Right ventricle myocardium inferior (tissue), 1 donor: ENCODE results near the gene AKT1. TPM values are rescaled to one million over a fixed set of nuclear protein-coding genes. Genes with fewer than 3 reads are reported as not detected.
"Not testable (repeated sequence)": the region's sequence is repeated elsewhere in the genome, so short reads cannot be mapped to it uniquely, and the experiment has no call there.

Experiments
- ATAC-seq: fragments of 200-7000 bp; cut with Tn5 transposase; one replicate; pipeline ENCODE4 v1.9.1; 2020; ENCODE audit warnings: mild to moderate bottlenecking, moderate library complexity
- DNase-seq: peaks from one replicate; pipeline ENCODE4 v3.0.0; 2021; ENCODE audit errors: missing footprints
- intact Hi-C: fragments of 100-400 bp; cut with DNase I; formaldehyde crosslinking; loops from one replicate; pipeline ENCODE4 v1.11.0; 2022
- total RNA-seq: library from RNA; stranded (reverse); fragmentation: NEBNext Ultra II Directional; extraction: Animal tissue kit (Norgen Biotek cat#: 25700); gene quantifications from one replicate; pipeline ENCODE4 v1.2.1, GENCODE V29; 2021
- donor health status: DM: no; HTN: yes; CAD: no; lungs with severe emphysema.

AKT1 gene
- total RNA-seq, 1 donor from 2014 or later = 134 TPM

DNA sequence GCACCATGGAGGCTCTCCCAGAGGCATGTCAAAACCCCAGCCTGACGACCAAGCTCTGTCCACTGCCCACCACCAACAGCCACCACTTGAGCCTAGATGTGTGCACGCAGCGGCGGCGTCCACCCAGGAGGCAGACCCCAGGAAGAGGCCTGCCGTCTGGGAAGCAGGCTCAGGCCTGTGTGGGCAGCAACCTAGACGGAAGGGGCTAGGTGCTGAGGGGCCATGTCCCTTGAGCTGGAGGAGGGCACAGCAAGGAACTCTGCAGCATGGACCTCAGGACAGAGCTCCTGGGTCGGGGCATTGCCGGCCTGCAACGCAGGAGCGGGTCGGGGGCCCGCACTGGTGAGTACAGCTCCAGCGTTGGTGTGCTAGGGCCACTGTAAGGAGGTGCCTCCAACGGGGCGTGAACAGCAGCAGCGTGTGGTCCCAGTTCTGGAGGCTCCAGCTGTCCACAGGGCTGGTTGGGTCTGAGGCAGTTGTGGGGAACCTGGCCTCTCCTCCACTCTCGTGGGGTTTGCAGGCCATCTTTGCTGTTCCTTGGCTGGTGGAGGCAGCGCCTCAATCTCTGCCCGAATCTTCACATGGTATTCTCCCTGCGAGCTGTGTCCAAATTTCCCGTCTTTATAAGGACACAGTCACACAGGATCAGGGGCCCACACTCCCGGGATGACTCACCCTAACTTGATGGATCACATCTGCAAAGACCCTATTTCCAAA is 25.8 kb upstream of the AKT1 start:
- intact Hi-C loops = no loop called here
- DNase-seq (no peak), ATAC-seq (no peak)

DNA sequence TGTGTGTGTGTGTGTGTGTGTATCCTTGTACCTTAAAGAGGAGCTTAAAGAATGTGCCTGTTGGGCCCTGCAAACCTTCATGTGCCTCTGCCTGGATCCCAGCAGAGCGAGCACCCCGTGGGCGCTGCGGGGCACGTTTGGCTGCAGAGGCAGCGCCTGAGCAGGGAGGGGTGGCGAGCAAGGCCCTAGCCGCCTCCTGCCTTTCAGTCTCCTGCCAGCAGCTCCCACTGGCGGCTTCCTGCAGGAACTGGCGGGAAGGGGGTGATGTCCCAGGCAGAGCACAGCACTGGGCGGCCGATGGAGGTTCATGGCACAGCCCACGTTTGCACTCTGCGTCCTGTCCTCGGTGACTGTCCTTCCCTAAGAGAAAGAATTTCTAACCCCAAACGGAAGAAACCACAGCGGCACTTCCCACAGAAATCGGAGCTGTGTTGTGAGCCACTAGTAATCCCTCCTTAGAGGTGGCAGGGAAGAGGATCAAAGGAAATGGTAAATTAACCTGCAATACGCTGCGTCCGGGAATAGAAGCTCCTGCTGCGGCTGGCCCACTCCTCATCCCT is 25.2 kb upstream of the AKT1 start:
- intact Hi-C loops = no loop called here
- no peak for ATAC-seq

DNA sequence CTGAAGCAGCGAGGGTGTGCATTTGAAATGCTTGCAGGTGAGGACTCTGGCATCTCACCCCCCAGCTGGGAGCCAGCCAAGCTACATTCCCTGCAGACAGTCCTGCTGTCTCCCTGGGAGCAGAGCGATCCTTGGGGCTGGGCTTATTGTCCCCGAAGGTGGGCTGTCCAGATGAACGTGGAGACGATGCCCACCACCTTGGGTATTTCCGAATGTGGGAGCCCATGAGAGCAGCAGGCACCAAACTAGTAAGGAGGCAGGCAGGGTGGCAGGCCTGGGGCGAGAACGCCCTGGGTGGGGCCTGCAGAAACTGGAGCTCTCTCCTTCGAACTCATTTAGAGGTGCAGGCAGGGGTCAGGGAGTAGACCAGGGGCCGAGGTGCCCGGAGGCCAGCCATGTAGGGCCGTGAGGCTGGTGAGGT is 23.8 kb upstream of the AKT1 start:
- DNase-seq (no peak), ATAC-seq (no peak)
- intact Hi-C loops = no loop called here

More for the DNA sequence above, 25.2 kb upstream of the AKT1 start:
- DNase-seq = no peak

DNA sequence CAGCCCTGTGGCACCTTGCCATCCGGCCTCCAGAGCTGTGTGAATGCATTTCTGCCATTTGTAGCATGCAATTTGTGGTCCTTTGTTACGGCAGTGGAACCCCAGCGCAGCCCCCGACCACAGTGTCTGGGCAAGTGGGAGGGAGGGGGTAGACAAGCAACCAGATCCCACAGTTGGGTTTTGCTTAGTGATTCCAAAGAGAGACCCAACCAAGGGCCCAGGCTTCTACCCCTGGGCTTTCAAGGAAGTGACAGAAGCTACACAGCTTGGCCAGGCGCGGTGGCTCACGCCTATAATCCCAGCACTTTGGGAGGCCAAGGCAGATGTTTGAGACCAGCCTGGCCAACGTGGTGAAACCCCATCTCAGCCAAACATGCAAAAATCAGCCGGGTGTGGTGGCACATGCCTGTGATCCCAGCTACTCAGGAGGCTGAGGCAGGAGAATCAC is 23.2 kb upstream of the AKT1 start:
- DNase-seq = no peak
- intact Hi-C loops = no loop called here
- ATAC-seq = no peak

DNA sequence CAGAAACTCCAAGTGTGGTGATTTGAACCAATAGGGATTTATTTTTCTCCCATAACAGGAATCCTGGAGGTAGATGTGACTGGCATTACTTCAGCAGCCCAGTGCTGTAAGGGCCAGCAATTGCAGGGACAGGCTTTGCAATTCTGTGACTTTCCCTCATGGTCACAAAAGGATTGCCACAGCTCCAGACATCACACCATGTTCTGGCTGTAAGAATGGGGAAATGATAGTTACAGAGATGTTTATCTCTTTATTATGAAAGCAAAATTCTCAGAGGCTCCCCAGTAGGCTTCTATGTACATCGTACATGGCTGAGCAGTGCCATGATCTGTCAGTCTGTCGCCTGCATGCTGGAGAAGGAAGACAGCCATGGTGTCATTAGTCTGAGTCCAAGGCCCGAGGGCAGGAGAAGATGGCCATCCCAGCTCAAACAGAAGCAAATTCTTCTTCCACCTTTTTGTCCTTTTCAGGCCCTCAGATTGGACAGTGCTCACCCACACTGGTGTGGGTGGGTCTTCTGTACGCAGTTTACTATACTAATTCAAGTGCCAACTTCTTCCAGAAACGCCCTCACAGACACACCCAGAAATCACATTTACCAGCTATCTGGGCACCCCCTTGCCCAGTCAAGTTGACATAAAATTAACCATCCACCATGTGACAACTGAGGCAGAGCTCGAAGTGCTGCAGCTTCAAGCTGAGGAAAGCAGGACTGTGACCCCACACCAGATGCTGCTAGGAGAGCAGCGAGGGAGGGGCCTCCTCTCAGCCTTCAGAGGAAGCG is 22.6 kb upstream of the AKT1 start:
- ATAC-seq (no peak), DNase-seq (no peak)
- intact Hi-C loops = no loop called here

DNA sequence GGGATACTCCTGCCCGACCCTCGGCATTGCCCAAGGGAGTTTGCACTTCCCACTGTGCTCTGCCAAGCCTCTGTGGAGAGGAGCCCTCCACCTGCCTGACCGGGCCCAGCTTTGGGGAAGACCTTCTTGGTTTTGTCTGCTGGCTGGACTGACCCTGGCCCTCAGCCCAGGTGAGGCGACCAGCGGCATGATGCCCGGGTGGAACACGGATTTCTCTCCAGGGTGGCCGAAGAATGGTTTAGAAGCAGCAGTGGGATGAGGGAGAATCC is 21.0 kb upstream of the AKT1 start:
- intact Hi-C loops = no loop called here
- no peak for DNase-seq
- no peak for ATAC-seq

DNA sequence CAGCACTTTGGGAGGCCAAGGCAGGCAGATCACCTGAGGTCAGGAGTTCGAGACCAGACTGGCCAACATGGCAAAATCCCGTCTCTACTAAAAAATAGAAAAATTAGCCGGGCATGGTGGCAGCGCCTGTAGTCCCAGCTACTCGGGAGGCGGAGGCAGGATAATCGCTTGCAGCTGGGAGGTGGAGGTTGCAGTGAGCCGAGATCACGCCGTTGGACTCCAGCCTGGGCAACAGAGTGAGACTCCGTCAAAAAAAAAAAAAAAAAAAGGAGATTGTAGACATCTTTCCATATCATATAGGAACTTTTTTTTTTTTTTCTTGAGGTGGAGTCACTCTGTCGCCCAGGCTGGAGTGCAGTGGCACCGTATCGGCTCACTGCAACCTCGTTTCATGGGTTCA is 19.2 kb upstream of the AKT1 start:
- DNase-seq, ATAC-seq, intact Hi-C loops: not testable (repeated sequence)

DNA sequence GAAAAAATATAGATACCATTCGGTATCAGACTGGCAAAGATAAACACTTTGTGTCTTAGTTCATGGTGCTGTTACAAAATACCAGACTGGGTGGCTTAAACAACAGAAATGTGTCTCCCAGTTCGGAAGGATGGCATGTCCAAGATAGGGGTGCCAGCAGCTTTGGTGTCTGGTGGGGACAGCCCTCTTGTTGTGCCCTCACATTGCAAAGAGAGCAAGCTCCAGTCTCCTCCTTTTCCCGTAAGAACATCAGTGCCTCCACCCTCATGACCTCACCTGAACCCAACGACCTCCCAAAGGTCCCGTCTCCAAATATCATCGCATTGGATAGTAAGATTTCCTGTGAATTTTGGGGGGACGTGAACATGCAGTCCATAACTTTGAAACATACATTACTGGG is 17.7 kb upstream of the AKT1 start:
- DNase-seq (no peak), ATAC-seq (no peak)
- intact Hi-C loops = no loop called here

DNA sequence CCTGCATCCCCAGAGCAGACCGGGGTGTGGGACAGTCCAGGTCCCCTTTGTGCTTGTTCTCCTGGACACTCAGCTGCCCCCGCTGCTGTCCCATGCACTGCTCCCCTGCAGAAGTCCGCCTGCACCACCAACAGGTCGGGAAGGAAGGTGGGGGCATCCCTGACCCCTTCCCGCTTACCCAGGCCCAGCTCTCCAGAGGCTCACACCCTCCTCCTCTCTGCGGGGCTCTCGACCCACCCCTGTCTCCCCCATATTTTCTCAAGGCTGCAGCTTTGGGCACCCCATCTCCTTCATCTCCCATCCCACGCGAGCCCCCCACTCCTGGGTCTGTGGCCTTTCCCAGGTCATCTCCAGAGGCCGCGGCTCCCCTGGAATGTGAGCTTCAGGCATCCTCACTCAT is 14.8 kb upstream of the AKT1 start:
- intact Hi-C loops = no loop called here
- no peak for ATAC-seq
- no peak for DNase-seq

DNA sequence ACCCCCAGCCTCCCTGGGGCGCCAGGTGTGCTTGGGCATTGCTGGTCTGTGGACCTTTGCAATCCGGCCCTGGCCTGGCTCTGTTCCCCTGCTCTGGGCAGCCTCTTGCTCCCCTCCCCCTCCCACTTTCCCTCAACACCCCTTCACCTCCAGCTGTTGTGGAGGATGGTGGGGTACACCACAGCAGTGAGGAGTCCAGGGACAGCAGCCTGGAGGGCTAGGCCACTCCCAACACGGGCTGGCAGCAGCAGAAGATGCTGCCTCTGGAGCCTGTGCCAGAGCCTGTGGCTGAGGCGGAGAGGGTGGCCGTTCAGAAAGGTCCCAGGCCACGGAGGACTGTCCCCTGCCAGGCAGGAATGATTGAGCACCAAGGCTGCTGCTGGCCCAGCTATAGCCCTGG is 12.9 kb upstream of the AKT1 start:
- no peak for DNase-seq
- ATAC-seq = no peak
- intact Hi-C loops = no loop called here

DNA sequence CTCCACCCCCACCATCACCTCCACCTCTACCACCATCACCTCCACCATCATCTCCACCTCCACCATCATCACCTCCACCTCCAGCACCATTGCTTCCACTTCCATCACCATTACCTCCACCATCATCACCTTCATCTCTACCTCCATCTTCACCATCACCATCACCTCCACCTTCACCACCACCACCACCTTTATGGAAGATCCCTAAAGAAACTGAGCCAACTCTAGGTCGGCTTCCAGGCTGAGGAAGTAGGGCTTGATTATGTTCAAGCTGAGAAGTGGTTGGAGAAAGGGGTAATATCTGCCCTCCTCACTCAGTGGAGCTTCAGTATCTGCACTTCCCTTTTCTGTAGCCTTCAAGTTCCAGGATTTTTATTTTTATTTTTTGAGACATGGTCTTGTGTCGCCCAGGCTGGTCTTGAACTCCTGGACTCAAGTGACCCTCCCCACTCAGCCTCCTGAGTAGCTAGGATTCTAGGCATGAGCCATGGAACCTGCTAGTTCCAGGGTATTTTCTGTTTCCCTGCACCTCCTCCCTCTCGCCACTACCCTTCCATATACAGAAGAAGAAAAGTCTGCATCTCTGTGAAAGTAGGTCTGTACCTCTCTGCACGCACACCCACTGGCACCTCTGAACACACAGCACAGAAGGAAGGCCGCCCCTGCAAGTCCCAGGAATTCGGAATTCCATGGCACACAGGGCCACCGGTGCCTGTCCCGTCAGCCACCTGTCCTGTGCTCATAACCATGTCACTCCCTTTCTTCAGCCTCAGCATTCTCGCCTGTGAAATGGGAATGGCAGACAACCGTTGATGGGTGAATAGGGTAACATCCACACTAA is 11.3 kb upstream of the AKT1 start:
- ATAC-seq (no peak), DNase-seq (no peak)
- intact Hi-C loops = no loop called here

DNA sequence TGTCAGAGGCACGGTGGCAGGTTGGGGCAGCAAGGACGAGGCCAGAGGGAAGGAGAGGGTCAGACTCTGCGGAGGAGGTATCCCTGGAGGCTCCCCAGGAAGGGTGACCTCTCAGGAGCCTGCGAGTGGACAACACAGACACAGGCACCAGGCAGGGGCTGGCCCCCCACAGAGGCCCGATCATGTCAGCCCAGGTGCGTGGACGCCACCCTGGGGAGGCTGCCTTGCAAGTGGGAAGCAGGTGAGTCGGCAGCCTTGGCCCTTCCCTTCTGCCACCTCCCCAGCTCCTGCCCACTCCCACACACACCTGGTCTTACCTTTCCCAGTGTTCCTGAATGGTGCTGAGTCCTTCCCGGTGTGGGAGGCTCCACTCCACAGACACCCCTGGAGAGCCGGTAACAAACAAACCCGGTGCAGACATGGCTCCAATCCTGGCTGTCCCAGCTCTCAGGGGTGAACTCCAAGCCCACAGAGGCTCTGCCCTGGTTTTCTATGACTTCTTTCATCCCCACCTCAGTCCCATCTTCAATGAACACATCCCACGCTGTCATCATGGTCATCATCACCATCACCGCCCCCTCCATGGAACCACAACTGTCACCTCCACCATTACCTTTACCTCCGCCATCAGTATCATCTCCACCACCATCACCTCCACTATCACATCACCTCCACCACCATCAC is 10.5 kb upstream of the AKT1 start:
- ATAC-seq (no peak), DNase-seq (no peak)
- intact Hi-C loops = no loop called here

DNA sequence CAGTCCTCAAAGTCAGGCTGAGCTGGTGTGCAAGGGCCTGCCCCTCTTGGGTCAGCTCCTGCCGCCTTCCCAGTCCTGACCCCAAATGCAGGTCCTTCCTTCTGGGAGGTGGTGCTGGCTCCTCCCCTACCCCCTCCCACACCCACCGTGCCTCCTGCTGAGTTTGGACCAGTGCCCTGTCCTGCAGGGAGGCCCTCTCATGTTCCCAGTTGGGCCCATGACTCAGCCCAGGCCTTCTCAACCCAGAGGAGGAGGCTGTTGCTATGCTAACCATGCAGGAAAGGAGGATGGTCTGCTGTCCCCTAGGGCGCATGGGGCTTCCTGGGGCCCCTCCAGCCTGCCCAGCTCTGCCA is 9.8 kb upstream of the AKT1 start:
- no peak for ATAC-seq
- intact Hi-C loops = no loop called here
- no peak for DNase-seq

DNA sequence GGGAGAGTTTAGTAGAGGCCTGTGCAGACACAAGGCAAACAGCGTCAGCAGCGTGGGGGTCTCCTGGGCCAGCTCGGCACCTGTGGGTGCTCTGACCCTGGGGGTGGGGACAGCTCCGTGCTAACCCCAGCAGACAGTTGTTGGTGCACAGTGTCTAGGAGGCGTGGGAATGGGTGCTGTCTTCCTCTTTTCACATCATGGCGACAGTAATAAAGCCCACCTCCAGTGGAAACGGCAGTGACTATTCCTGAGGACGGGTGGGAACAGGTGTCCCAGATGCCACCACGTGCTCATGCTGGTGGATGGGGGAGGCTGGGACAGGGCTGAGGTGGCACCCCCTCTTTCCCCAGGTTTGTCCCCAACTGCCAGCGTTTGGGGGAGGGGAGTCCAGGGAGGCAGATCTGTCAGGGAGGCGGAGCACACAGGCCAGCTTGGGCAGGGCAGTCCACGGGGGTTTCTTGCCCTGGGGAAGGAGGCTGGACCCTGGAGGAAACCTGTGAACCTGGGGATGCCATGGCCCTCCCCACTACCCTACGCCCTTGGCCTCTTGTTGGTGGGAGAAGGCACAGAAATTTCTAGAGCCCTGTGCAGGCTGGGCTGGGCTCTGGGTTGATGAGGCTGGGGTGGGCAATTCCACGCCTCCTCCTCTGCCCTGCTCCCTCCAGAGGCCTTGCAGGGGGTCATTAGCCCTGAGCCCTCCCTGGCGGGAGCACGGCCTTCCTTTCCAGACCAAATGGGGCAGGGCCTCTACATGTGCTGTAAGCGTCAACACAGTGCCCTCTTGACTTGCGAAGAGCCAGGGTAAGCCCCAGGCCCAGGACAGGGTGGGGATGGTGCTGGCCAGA is 9.2 kb upstream of the AKT1 start:
- no peak for ATAC-seq

DNA sequence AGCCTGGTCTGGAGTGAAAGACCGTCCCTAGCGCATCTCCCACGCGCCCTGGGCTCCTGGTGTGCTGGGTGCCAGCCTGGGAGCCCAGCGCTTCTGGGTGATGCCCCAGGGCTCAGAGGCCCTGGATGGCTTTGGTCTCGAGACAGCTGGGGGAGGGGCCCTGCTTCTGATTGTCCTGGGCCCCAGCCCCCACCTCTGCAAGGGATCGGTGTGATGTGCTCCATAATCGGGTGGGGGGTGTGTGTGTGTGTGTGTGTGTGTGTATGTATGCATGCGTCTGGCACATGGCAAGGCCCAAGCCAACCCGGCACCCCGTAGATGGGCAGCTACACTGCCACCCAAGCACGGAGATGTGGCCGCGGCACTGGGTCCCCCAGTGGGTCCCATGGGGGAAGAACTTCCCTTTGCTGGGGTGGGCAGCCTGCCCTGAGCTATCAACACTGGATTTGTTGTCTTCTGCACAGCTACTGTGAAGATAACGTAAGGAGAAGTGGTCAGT is 8.4 kb upstream of the AKT1 start:
- no peak for DNase-seq
- intact Hi-C loops = no loop called here
- no peak for ATAC-seq

More for the DNA sequence above, 9.2 kb upstream of the AKT1 start:
- DNase-seq = no peak
- intact Hi-C loops = no loop called here

DNA sequence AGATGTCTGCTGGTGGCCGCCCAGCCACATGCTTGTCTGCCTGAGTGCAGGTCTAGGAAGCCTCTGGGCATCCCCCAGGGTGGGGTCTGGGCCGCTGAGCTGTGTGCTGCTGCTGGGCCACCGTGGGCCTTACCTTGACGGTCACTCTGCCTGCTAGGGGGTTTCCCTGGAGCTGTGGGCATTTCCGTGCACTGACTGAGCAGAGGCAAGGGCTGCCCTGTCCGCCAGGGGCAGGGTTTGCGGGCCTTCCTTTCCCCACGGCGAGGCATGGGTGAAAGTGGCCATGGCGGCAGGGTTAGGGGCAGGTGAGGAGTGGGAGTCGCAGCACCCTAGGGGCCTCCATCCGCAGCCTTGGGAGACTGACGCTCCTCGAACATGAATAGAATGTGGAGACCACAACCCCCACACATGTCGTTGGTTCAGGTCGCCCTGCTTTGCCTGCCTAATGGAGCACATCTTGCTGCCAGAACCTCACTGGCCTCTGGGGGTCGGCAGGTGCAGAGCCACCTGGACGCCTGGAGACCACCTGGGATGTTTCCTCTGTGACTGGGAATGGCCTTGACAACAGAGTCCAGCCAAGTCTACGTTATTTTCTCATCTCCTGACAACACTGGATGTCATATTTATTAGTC is 7.8 kb upstream of the AKT1 start:
- no peak for ATAC-seq
- no peak for DNase-seq
- intact Hi-C loops = no loop called here

DNA sequence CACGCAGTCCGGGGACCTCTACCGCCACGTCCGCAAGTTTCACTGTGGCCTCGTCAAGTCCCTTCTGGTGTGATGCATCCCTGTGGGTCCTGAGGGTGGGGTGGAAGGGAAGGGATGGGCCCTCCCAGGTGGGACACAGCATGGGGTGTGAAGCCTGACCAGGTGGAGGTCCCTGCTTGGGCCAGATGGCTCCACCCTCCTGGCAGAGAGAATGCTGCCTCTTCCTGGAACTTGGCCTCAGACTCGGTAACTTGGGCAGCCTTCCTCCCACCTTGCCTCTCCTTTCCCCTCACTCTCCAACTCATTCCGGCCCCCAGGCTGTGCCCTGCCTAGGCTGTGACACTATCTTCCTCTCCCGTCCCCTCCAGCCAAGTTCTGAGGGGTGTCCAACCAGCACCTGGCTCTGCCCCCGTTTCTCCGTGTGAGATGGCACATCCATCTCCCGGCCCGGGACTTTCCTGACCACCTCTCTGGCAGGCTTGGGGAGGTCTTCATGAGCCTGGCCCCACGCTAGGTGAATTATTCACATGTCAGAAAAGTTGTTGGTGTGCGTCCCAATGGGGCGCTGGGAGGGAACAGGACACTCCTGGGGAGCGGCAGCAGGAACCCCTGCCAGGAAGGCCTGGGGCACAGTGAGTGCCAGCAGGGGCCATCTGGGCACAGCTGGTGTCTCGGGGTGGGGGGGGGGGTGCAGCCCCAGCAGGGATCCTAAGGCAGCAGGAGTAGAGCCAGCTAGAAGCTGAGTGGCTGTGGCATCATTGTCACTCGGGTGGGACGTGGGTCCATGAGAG is 7.0 kb upstream of the AKT1 start:
- DNase-seq (no peak), ATAC-seq (no peak)
- intact Hi-C loops = no loop called here
